Measurements from ENCODE around the gene IGFALS.

- TF ChIP-seq CTCF (IDR thresholded peaks at IDR 0.05; ENCODE audit: low read depth, low read length) (no peak), POLR2A (IDR thresholded peaks at IDR 0.05; ENCODE audit: extremely low read depth, insufficient read length) (no peak)
These were observed 49.1 kb downstream of the IGFALS start for GRCh38 chr16:1744338-1744840.

Data from NB4 (cell line).